Ramos (cell line): ENCODE results near the gene CEP164.

Experiments
- in situ Hi-C: fragments of 300-500 bp; cut with MboI; formaldehyde crosslinking; loops from one replicate; pipeline ENCODE4 v1.14.3; 2022; ENCODE audit warnings: low sequenced_read_pairs; ENCODE audit not compliant: unreplicated experiment

Gene CEP164

GRCh38 chr11:117417342-117417741 lies 89.7 kb downstream of the CEP164 start:
- in situ Hi-C loops, result no loop called here

GRCh38 chr11:117417856-117418255 lies 90.2 kb downstream of the CEP164 start:
- in situ Hi-C loops, result no loop called here

GRCh38 chr11:117418737-117419481 lies 91.3 kb downstream of the CEP164 start:
- in situ Hi-C loops, result no loop called here

- in situ Hi-C loops, result no loop called here
These were observed 92.0 kb downstream of the CEP164 start for GRCh38 chr11:117419482-117420142.

- in situ Hi-C loops, result no loop called here
These were observed 92.5 kb downstream of the CEP164 start for GRCh38 chr11:117420143-117420485.

GRCh38 chr11:117420598-117420997 lies 92.9 kb downstream of the CEP164 start:
- in situ Hi-C loops, result no loop called here

GRCh38 chr11:117421041-117421440 lies 93.4 kb downstream of the CEP164 start:
- in situ Hi-C loops, result no loop called here

- in situ Hi-C loops, result no loop called here
These were observed 93.8 kb downstream of the CEP164 start for GRCh38 chr11:117421476-117421875.

- in situ Hi-C loops, result no loop called here
These were observed 95.5 kb downstream of the CEP164 start for GRCh38 chr11:117423046-117423575.

- in situ Hi-C loops, result no loop called here
These were observed 97.1 kb downstream of the CEP164 start for GRCh38 chr11:117424781-117425180.

- in situ Hi-C loops, result no loop called here
These were observed 98.1 kb downstream of the CEP164 start for GRCh38 chr11:117425679-117426296.

- in situ Hi-C loops, result no loop called here
These were observed 98.6 kb downstream of the CEP164 start for GRCh38 chr11:117426297-117426685.

GRCh38 chr11:117426941-117427340 lies 99.3 kb downstream of the CEP164 start:
- in situ Hi-C loops, result no loop called here

- in situ Hi-C loops, result no loop called here
These were observed 99.8 kb downstream of the CEP164 start for GRCh38 chr11:117427356-117427874.

GRCh38 chr11:117428186-117428855 lies 100.7 kb downstream of the CEP164 start:
- in situ Hi-C loops, result no loop called here

- in situ Hi-C loops, result no loop called here
These were observed 101.2 kb downstream of the CEP164 start for GRCh38 chr11:117428856-117429229.

- in situ Hi-C loops, result no loop called here
These were observed 102.8 kb downstream of the CEP164 start for GRCh38 chr11:117430293-117430955.

- in situ Hi-C loops, result no loop called here
These were observed 103.8 kb downstream of the CEP164 start for GRCh38 chr11:117431436-117431835.

- in situ Hi-C loops, result no loop called here
These were observed 106.1 kb downstream of the CEP164 start for GRCh38 chr11:117433717-117434116.

GRCh38 chr11:117434481-117434880 lies 106.8 kb downstream of the CEP164 start:
- in situ Hi-C loops, result no loop called here
